ENCODE results near the gene CEMP1. TPM values are rescaled to one million over a fixed set of nuclear protein-coding genes. Genes with fewer than 3 reads are reported as not detected.
A peak's percentile ranks its signal among the peaks of the same experiment; 100 is the strongest.
"Not testable (repeated sequence)": the region's sequence is repeated elsewhere in the genome, so short reads cannot be mapped to it uniquely, and the experiment has no call there.

CEMP1 gene
- 0.08 TPM in 1 of 2 replicates, not detected in the other for total RNA-seq (2014; rRNA removed; shearing (Covaris generic))

GRCh38 chr16:2531371-2531695, at the start of gene CEMP1:
Gene CEMP1 (minus strand): TSS chr16:2531408. CDS start chr16:2531073, 335 bp downstream.
- no peak for DNase-seq (ENCODE audit: low spot score)

- DNase-seq (ENCODE audit: low spot score): not testable (repeated sequence)
Measured at GRCh38 chr16:2580818-2581217, 49.6 kb upstream of the CEMP1 start.

DNA sequence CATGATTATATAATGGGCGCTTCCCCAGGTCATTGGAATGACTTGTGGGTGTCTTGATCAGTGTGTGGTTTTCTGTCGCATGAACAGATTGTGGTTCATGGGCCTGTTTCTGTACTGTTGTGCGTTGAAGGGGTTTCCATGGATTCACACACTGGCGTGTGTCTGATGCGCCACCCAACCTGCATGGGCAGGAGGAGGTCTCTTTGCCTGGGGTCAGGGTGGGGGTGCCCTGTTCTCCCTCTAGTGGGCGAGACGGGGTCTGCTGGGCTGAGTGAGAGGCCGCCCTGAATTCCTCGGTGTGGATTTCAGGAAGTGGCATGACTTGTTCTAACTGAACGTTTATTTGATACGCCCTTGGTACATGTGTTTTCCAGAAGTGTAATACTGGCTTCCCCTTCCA, 48.9 kb upstream of the CEMP1 start:
- DNase-seq (ENCODE audit: low spot score): not testable (repeated sequence)

GRCh38 chr16:2578905-2579304, 47.7 kb upstream of the CEMP1 start:
- DNase-seq (ENCODE audit: low spot score): not testable (repeated sequence)

DNA sequence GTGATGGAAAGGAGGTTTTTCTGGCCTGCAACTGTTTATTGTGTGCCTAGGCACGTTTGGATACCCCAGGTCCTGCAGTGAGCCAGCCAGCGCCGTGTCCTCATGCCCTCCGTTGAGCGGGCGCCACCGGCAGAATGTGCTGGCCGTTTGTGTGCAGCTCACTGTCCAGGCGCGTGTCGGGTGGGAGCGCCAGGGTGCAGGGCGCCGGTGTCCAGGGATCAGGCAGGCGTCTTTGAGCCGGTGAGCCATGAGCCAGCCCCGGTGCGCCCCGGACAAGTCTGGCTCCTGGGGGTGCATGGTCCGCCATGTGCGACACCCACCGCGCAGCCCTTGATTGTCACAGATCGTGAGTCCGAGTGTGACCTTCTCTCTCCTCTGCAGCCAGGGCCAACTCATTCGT, 45.8 kb upstream of the CEMP1 start:
- not testable (repeated sequence) for DNase-seq (ENCODE audit: low spot score)

DNA sequence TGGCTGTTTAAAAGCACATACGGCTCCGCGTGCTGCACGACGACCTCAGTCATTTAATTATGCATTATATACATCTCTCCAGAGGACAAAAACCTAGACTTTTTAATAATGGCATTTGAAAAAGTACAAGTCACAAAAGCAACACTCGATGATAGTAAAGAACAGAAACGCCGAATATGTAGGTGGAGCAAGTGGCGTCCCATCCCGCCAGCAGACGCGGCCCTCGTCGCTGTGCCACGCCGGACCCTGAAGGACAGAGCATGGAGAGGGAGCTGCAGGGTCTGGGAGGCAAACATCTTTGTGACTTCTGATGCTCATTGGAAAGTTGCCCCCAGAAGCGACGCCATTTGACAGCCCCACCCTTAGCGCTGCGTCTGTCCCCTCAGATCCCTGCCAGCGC, 44.6 kb upstream of the CEMP1 start:
- not testable (repeated sequence) for DNase-seq (ENCODE audit: low spot score)

GRCh38 chr16:2572704-2573103, 41.5 kb upstream of the CEMP1 start:
- not testable (repeated sequence) for DNase-seq (ENCODE audit: low spot score)

DNA sequence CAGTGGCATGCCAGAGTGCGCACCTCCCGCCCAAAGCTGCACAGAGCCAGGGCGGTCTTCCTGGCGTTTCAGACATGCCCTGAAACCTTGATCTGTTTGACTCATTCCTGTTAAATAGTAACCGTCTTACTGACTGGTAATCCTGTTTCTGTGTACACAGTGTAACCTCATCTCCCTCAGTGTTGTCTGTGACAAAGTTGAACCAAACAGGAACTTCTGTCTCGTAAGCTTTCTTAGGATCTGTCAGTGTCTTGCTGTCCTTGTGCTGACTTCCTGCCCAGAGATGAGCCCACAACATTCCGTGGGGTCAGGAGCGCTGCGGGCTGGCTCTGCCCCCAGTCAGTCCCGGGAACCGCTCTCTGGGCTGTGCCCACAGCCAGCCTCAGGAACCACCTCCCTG, 37.4 kb upstream of the CEMP1 start:
- DNase-seq (ENCODE audit: low spot score): not testable (repeated sequence)

GRCh38 chr16:2567506-2567905, 36.3 kb upstream of the CEMP1 start:
- DNase-seq (ENCODE audit: low spot score): not testable (repeated sequence)

DNA sequence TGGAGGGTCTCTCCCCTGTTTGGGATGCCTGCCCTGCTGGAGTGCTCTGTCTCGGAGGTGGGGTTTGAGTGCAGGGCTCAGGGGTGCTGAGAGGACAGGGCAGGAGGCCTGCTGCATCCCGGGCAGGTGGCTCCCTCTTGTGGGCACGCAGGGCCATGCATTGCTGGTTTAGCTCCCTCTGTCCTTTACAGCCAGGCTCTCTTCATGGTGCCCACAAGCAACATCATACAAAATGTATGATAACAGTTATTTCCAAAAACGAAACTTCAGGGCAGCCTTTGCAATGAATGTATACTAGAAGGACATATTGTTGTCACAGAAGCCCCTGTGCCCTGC, 29.6 kb upstream of the CEMP1 start:
- not testable (repeated sequence) for DNase-seq (ENCODE audit: low spot score)

DNA sequence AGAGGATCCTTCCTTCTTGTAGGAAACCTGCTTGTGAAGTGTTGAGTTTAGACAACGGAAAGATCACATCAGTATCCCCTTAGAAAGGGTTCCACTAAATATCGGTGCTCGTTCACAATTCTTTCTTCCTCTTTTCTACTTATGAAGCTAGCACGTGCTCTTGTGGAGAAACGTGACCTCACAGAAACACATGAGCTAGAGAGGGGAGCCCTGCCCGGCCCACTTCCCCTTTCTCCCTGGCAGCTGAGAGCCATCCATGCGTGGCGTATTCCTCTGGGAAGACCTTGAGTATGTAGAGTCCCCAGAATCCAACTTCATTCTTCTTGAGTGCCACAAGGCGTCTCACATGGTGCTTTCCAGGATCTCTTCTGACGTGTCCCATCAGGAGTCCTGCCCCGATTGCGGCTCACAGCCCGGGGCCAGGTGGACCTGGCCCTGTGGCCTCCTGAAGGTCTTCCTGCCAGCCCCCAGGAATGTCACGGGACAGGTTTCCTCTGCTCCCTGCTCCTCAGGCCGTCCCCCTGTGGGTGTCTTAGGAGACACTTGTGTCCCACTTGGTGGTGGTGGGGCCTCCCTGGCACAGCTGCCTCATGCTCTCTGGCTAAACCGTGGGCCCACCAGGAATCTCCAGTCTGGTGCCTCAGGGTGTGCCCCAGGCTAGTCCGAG, 29.1 kb upstream of the CEMP1 start:
- not testable (repeated sequence) for DNase-seq (ENCODE audit: low spot score)

- not testable (repeated sequence) for DNase-seq (ENCODE audit: low spot score)
Measured at GRCh38 chr16:2557150-2557549, 25.9 kb upstream of the CEMP1 start.

GRCh38 chr16:2554709-2555425, 23.7 kb upstream of the CEMP1 start:
- DNase-seq (ENCODE audit: low spot score): not testable (repeated sequence)

DNA sequence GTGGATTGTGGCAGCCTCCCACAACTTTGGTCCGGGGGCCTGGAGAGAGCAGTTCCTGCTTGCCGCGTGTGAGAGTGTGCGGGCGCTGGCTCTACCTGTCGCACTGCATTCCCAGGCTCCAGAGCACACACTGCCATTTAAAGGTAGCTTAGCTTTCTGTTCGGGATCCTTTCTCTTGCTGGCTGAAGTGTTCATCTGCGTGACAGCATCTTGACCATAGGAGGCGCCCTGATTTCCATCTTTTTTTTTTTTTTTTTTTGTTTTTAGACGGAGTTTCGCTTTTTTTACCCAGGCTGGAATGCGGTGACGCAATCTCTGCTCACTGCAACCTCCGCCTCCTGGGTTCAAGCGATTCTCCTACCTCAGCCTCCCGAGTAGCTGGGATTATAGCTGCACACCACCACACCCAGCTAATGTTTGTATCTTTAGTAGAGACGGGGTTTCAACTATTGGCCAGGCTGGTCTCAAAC, 20.2 kb upstream of the CEMP1 start:
- DNase-seq (ENCODE audit: low spot score): not testable (repeated sequence)

DNA sequence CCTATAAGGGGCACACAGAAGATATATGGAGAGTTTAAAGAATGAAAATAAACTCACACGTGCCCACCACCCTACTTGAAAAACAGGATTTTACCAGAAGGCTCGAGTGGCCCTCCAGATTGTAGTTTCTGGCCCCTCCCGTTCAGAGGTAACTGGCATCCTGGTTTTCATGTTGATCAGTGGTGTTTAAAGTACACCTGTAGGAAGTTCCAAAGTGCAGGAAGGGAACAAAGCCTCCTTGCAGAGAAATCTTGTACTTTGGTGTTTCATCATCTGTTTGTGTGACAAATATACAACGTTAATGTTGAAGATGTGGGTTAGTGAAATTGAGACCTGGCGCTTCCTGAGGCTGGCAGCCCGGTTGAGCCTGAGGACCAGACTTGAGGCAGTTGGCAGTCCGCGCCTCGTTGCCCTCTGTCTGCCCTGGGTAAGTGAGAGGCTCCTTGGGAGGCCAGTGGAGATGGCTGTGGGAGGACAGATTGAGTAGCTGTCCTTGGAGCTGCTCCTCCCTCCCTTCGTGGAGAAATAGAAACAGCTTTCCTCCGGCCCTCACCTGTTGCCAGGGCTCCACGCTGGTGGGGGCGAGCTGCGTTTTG, 19.2 kb upstream of the CEMP1 start:
- DNase-seq (ENCODE audit: low spot score): not testable (repeated sequence)

DNA sequence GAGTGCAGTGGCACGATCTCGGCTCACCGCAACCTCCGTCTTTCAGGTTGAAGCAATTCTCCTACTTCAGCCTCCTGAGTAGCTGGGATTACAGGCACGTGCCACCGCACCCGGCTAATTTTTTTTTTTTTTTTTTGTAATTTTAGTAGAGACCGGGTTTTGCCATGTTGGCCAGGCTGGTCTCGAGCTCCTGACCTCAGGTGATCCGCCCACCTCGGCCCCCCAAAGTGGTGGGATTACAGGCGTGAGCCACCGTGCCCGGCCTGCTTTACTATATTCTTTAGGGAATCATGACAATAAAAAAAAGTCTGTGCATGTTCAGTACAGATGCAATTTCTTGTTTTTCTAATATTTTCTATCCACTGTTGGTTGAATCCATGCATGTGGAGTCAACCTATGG, 12.6 kb upstream of the CEMP1 start:
- not testable (repeated sequence) for DNase-seq (ENCODE audit: low spot score)

DNA sequence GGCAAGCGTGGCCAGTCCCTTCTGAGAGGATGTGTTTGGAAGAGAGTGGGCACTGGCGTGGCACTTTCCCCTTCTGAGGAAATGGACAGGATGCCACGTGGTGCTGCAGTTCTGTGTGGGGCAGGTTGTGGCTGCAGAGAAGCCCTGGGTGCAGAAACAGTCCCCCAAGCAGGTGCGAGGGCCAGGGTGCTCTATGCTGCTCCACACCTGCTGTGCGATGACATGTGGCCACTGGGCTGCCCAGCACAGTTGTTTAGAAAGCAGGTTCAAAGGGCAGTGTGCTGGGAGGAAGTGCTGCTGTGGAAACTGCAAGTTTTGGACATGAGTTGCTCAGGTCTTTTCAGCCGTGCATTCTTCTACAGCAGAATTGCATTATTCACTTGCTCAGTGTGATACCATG, 10.2 kb upstream of the CEMP1 start:
- DNase-seq (ENCODE audit: low spot score): not testable (repeated sequence)

DNA sequence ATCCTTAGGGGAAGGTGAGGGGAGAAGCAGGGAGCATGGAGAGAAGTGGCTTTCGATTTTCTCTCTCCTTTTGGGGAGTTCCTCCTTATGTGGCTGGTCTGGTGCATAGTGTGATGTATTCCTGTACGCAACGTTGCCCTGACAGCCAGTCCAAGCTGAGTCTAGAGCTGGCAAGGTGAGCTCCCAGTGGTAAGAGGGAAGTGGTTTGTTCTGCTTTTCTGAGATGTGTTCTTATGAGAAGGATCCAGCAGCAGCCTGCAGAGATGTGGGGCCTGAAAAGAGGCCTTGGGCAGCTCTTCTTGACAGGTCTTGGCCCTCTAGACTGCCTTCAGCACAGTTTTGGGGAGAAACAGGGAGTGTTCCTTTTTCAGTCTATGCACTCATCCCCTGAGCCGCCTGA, 9.7 kb upstream of the CEMP1 start:
- not testable (repeated sequence) for DNase-seq (ENCODE audit: low spot score)

GRCh38 chr16:2539845-2540458, 8.7 kb upstream of the CEMP1 start:
- DNase-seq (ENCODE audit: low spot score): not testable (repeated sequence)

DNA sequence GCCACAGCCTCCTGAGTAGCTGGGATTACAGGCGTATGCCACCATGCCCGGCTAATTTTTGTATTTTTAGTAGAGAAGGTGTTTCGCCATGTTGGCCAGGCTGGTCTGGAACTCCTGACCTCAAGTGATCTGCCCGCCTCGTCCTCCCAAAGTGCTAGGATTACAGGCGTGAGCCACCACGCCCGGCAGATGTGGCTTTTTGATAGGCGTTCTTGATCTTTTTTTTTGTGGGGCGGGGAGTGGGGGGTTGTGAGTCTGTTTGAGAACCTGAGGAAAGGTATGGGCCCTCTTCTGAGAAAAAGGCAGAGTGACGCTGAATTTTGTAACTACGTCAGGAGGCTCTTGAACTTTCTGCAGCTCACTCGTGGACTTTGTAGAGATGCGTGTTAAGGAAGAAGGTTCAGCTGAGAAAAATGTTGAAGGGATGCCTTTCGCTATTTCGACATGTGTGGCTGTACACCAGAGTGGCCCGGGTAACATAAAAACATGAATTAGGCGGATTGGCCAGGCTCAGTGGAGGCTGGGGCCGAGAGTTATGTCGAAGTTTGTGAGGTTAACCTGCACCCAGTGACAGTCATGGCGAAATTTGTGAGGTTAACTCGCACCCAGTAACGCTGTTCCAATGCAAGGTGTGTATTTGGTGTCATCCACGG, 8.1 kb upstream of the CEMP1 start:
- DNase-seq (ENCODE audit: low spot score): not testable (repeated sequence)

DNA sequence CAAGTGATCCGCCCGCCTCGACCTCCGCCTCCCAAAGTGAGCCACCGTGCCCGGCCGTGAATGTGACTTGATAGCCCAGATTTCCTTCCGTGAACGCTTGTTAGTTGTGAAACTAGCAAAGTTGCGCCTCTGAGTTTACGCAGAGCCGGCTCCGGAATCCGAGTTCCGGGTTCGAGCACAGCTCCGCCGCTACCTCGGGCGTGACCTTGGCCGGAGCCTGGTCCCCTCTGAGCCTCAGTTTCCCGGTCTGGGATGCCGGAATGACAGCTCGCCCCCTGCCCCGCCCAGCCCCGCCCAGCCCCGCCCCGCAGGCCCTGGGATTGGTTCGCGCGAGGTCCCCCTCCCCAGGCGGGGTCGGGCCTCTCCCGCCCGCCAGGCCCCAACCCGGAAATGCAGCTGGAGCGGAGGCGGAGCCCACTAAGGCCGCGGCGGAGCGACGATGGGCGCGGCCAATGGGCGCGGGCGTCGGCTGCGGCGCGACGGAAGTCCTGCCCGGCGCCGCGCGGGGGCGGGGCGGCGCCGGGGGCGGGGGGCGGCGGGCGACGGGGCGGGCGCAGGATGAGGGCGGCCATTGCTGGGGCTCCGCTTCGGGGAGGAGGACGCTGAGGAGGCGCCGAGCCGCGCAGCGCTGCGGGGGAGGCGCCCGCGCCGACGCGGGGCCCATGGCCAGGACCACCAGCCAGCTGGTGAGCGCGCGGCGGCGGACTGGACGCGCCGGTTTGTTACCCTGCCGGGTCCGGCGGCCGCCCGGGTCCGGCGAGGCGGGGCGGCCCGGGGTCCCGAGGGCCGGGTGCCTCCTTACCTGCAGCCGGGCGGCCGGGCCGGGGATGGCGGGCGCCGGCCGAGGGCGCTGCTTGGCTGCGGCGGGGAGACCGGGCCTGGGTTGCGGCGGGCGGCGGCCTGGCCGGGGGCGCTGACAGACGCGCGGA, 6.5 kb upstream of the CEMP1 start, which contains the start of gene PDPK1:
PDPK1 (plus strand) TSS at position 571 of the 929 bp plus-strand sequence; CDS start at position 663, 92 bp downstream.
- DNase-seq (ENCODE audit: low spot score): peak; percentile 89
